Measurements from ENCODE around the gene COL26A1. TPM values are rescaled to one million over a fixed set of nuclear protein-coding genes. Genes with fewer than 3 reads are reported as not detected.

COL26A1 gene
- total RNA-seq, 4 donors from 2014 or later = 0.06 TPM; not detected in 3

DNA sequence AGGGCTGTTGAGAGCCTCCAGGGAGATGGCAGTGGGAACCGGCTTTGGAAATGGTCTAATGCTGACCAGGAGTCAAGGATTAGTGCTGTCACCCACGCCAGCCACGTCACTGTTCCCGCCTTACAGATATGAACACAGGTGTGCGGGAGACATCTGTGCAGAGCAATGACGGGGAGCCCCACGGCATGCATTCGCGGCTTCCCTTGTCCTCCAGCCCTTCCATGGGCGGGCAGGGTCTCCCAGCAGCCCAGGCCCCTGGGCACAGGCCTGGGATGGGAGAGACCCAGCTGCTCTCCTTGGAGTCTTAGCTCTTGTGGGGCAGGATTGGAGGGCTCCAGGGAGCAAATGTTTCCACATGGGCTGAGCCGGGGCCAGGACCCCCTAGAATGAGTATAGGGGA, 172.2 kb downstream of the COL26A1 start:
- no peak for DNase-seq (ENCODE audit: low spot score in 2 of 2)
- 86 to 91% methylated on average over 11 of the region's 11 CpGs for WGBS, 2 donors
- intact Hi-C loops (cut with DNase I; ENCODE audit: low total_unique reads) = loop anchor here (10.0 kb wide), 1 partner anchor 160 kb away; no protein-coding TSS in a partner anchor
- TF ChIP-seq, protein P1, sequence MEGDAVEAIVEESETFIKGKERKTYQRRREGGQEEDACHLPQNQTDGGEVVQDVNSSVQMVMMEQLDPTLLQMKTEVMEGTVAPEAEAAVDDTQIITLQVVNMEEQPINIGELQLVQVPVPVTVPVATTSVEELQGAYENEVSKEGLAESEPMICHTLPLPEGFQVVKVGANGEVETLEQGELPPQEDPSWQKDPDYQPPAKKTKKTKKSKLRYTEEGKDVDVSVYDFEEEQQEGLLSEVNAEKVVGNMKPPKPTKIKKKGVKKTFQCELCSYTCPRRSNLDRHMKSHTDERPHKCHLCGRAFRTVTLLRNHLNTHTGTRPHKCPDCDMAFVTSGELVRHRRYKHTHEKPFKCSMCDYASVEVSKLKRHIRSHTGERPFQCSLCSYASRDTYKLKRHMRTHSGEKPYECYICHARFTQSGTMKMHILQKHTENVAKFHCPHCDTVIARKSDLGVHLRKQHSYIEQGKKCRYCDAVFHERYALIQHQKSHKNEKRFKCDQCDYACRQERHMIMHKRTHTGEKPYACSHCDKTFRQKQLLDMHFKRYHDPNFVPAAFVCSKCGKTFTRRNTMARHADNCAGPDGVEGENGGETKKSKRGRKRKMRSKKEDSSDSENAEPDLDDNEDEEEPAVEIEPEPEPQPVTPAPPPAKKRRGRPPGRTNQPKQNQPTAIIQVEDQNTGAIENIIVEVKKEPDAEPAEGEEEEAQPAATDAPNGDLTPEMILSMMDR (IDR thresholded peaks at IDR 0.05) = no peak
- no peak for TF ChIP-seq POLR2A (IDR thresholded peaks at IDR 0.05)
- H3K4me3 ChIP-seq (ENCODE audit: low read depth, poor library complexity, severe bottlenecking) = no peak overlapping the region

DNA sequence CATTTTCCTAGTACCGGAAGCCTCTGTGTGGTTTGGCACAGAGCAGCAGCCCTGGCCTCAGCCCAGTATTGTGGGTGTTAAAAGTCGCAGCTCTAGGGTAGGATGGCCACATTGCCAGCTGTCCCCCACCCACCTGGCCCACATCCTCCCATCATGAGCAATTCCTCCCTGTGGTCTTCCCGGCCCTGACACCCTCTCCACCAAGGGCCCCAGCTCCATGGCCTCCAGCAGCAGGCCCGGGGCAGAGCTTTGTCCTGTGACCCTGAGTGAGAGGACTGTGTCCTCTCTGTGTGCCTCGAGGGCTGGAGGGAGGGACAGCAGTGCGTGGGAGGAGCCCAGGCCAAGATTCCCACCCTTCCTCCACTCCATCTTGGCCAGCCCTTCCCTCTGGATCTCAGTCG, 172.7 kb downstream of the COL26A1 start:
- 31 to 41% methylated on average over 3 to 7 of the region's 7 CpGs for WGBS, 2 donors
- no peak for DNase-seq (ENCODE audit: low spot score in 2 of 2)
- intact Hi-C loops (cut with DNase I; ENCODE audit: low total_unique reads) = loop anchor here (10.0 kb wide), 1 partner anchor 161 kb away; no protein-coding TSS in a partner anchor
- TF ChIP-seq, protein P1 (IDR thresholded peaks at IDR 0.05) = no peak
- TF ChIP-seq POLR2A (IDR thresholded peaks at IDR 0.05) = no peak
- H3K4me3 ChIP-seq (ENCODE audit: low read depth, poor library complexity, severe bottlenecking) = no peak overlapping the region

GRCh38 chr7:101536232-101536631, 173.6 kb downstream of the COL26A1 start:
- no peak for DNase-seq (ENCODE audit: low spot score in 2 of 2)
- no peak overlapping the region for H3K4me3 ChIP-seq (ENCODE audit: low read depth, poor library complexity, severe bottlenecking)
- 72 to 76% methylated on average over 6 of the region's 6 CpGs for WGBS, 2 donors
- intact Hi-C loops (cut with DNase I; ENCODE audit: low total_unique reads) = loop anchor here (10.0 kb wide), 1 partner anchor 161 kb away; no protein-coding TSS in a partner anchor
- TF ChIP-seq, protein P1 (IDR thresholded peaks at IDR 0.05) = no peak
- no peak for TF ChIP-seq POLR2A (IDR thresholded peaks at IDR 0.05)

DNA sequence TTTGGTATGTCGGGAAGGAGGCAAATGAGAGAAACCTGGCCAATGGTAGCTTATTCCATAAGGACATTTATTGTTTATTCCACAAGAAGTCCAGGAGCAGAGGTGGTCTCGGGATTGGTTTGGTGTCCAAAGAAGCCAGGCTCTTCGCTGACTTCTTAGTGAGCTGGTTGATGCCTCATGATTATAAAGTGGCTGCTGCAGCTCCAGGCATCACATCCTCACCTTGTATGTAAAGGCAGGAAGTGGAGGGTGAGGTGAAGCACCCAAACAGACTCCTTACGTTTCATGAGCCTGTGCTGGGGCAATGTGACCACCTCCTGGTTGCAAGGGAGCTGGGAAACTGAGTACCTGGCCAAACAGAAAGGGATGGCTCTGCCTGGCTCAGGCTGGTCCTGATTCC, 174.0 kb downstream of the COL26A1 start:
- TF ChIP-seq, protein P1 (IDR thresholded peaks at IDR 0.05) = no peak
- TF ChIP-seq POLR2A (IDR thresholded peaks at IDR 0.05) = no peak
- 93 to 94% methylated on average over 4 of the region's 4 CpGs for WGBS, 2 donors
- intact Hi-C loops (cut with DNase I; ENCODE audit: low total_unique reads) = loop anchor here (10.0 kb wide), 1 partner anchor 162 kb away; no protein-coding TSS in a partner anchor
- no peak overlapping the region for H3K4me3 ChIP-seq (ENCODE audit: low read depth, poor library complexity, severe bottlenecking)
- no peak for DNase-seq (ENCODE audit: low spot score in 2 of 2)

GRCh38 chr7:101537205-101537604, 174.5 kb downstream of the COL26A1 start:
- DNase-seq (ENCODE audit: low spot score in 2 of 2) = no peak
- intact Hi-C loops (cut with DNase I; ENCODE audit: low total_unique reads) = loop anchor here (10.0 kb wide), 1 partner anchor 162 kb away; no protein-coding TSS in a partner anchor
- TF ChIP-seq POLR2A (IDR thresholded peaks at IDR 0.05) = no peak
- TF ChIP-seq, protein P1 (IDR thresholded peaks at IDR 0.05) = no peak
- no peak overlapping the region for H3K4me3 ChIP-seq (ENCODE audit: low read depth, poor library complexity, severe bottlenecking)
- WGBS, 2 donors = 36 to 52% methylated on average over 3 to 4 of the region's 8 CpGs

Measured in lower leg skin (tissue), 4 donors.